HepG2 (cell line): Measurements from ENCODE around the gene NECAB2. TPM values are rescaled to one million over a fixed set of nuclear protein-coding genes. Genes with fewer than 3 reads are reported as not detected.
A peak's percentile ranks its signal among the peaks of the same experiment; 100 is the strongest.

Experiments used
- ASH2L ChIP-seq: fragments of 300-600, 200-600 bp; sonication (generic); IDR thresholded peaks from 2 replicates; pipeline ENCODE4 v1.7.0; 2017; ENCODE audit warnings: low read depth, mild to moderate bottlenecking, moderate library complexity, mixed read lengths, low read length; ENCODE audit not compliant: insufficient read length
- DMAP1 ChIP-seq: IDR thresholded peaks from 2 replicates; pipeline ENCODE4 v1.6.1; 2016
- HMG20B ChIP-seq: conservative IDR thresholded peaks from 2 replicates; pipeline ENCODE4 v1.6.1; 2016; ENCODE audit warnings: missing genetic modification reagents, missing compliant biosample characterization
- KDM5B ChIP-seq: sonication (generic); formaldehyde crosslinking; IDR thresholded peaks from 2 replicates; pipeline ENCODE4 v1.4.0; 2020; ENCODE audit warnings: missing genetic modification reagents, mild to moderate bottlenecking, borderline replicate concordance
- NR2C2 ChIP-seq: sonication (generic); formaldehyde crosslinking; IDR thresholded peaks from 2 replicates; pipeline ENCODE4 v1.4.0; 2020; ENCODE audit warnings: missing genetic modification reagents, mild to moderate bottlenecking, moderate library complexity, borderline replicate concordance
- RXRA ChIP-seq: sonication (generic); formaldehyde crosslinking; IDR thresholded peaks from 2 replicates; pipeline ENCODE4 v1.5.1; 2020; ENCODE audit warnings: missing genetic modification reagents
- polyA plus RNA-seq, 8 experiments: library from polyadenylated mRNA; depleted of rRNA in 3 of 8; stranded (reverse) in 7 of 8; unstranded in 1 of 8; fragments of >200 nt; fragmentation: Illumina TruSeq in 4 of 8; extraction: Trizol in 4 of 8; gene quantifications; 2 replicates each; pipeline versions ENCODE4 v1.2.1 to v1.2.3, GENCODE V29; 2011 to 2016; ENCODE audit warnings: low read depth in 4 of 8, missing spikeins in 1 of 8, mixed read lengths in 1 of 8; ENCODE audit not compliant: insufficient read depth in 1 of 8
- total RNA-seq, 5 experiments: library from RNA; depleted of rRNA; stranded (reverse); fragments of >200 nt; fragmentation: Illumina TruSeq; extraction: Trizol; gene quantifications; 2 replicates each; pipeline ENCODE4 v1.2.3, GENCODE V29; 2016; ENCODE audit warnings: low read depth in 1 of 5
- TF ChIP-seq, protein P1 (sequence below): sonication (generic); formaldehyde crosslinking; IDR thresholded peaks from 2 replicates; pipeline ENCODE4 v1.5.0; 2020; ENCODE audit warnings: mild to moderate bottlenecking, missing genetic modification reagents, borderline replicate concordance
- TF ChIP-seq, protein P2 (sequence below): sonication (generic); formaldehyde crosslinking; IDR thresholded peaks from 2 replicates; pipeline ENCODE4 v1.8.0; 2022; ENCODE audit warnings: low read depth, missing genetic modification reagents
- TF ChIP-seq, protein P3 (sequence below): sonication (generic); formaldehyde crosslinking; IDR thresholded peaks from 2 replicates; pipeline ENCODE4 v1.4.0; 2020; ENCODE audit warnings: missing genetic modification reagents, borderline replicate concordance
- TF ChIP-seq, protein P4 (sequence below): sonication (generic); formaldehyde crosslinking; IDR thresholded peaks from 2 replicates; pipeline ENCODE4 v1.4.0; 2020; ENCODE audit warnings: mild to moderate bottlenecking, missing genetic modification reagents
- TF ChIP-seq, protein P5 (sequence below), 2 experiments: sonication (generic) in 1 of 2; formaldehyde crosslinking in 1 of 2; IDR thresholded peaks; 2 replicates each; pipeline versions ENCODE4 v1.4.0 to v1.6.1; 2016 to 2020; ENCODE audit warnings: borderline replicate concordance in 1 of 2, low read depth in 1 of 2, mild to moderate bottlenecking in 1 of 2, missing genetic modification reagents in 1 of 2

NECAB2 gene
- total and polyA plus RNA-seq, 2 of the 13 experiments (the other 11 are each of a cell fraction or from before 2014, with no cell fraction given) = 0.21 to 0.49 TPM

DNA sequence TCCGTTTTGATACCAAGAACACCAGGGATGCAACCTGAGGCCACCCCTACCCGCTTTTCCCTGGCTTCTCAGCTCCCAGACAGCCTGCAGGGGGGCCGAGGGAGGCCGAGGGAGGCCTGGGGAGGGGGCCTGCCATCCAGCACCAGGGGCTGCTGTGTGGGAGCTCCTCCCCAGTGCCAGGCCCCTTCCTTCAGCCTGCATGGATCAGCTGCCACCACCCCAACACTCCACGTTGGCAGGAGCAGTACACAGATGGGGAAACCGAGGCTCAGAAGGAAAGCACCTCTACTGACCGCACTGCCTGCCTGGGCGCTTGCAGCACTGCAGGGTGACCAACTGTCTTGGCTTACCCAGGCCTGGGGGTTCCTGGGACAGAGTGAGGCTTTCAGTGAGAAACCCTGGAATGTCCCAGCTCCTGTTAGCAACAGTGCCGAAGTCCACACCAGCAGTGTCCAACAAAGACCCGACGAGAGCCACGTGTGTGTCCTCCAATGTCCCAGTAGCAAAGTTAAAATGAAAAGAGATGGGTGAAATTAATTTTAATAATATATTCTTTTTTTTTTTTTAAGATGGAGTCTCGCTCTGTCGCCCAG, 20.3 kb upstream of the NECAB2 start (continued):
- TF ChIP-seq, protein P1, sequence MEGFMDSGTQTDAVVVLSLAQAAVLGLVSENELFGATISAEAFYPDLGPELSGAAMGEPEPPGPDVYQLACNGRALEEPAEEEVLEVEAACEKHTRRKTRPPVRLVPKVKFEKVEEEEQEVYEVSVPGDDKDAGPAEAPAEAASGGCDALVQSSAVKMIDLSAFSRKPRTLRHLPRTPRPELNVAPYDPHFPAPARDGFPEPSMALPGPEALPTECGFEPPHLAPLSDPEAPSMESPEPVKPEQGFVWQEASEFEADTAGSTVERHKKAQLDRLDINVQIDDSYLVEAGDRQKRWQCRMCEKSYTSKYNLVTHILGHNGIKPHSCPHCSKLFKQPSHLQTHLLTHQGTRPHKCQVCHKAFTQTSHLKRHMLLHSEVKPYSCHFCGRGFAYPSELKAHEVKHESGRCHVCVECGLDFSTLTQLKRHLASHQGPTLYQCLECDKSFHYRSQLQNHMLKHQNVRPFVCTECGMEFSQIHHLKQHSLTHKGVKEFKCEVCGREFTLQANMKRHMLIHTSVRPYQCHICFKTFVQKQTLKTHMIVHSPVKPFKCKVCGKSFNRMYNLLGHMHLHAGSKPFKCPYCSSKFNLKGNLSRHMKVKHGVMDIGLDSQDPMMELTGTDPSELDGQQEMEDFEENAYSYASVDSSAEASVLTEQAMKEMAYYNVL (CRISPR knock-in tag) = no peak
- TF ChIP-seq HMG20B (CRISPR knock-in tag) = no peak
- TF ChIP-seq, protein P2, sequence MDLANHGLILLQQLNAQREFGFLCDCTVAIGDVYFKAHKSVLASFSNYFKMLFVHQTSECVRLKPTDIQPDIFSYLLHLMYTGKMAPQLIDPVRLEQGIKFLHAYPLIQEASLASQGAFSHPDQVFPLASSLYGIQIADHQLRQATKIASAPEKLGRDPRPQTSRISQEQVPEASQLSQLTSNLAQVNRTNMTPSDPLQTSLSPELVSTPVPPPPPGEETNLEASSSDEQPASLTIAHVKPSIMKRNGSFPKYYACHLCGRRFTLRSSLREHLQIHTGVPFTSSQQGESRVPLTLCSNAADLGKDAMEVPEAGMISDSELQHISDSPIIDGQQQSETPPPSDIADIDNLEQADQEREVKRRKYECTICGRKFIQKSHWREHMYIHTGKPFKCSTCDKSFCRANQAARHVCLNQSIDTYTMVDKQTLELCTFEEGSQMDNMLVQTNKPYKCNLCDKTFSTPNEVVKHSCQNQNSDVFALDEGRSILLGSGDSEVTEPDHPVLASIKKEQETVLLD (CRISPR knock-in tag) = no peak
- TF ChIP-seq, protein P3, sequence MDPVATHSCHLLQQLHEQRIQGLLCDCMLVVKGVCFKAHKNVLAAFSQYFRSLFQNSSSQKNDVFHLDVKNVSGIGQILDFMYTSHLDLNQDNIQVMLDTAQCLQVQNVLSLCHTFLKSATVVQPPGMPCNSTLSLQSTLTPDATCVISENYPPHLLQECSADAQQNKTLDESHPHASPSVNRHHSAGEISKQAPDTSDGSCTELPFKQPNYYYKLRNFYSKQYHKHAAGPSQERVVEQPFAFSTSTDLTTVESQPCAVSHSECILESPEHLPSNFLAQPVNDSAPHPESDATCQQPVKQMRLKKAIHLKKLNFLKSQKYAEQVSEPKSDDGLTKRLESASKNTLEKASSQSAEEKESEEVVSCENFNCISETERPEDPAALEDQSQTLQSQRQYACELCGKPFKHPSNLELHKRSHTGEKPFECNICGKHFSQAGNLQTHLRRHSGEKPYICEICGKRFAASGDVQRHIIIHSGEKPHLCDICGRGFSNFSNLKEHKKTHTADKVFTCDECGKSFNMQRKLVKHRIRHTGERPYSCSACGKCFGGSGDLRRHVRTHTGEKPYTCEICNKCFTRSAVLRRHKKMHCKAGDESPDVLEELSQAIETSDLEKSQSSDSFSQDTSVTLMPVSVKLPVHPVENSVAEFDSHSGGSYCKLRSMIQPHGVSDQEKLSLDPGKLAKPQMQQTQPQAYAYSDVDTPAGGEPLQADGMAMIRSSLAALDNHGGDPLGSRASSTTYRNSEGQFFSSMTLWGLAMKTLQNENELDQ (CRISPR knock-in tag) = no peak
- peak; percentile 34 for TF ChIP-seq ASH2L
- peak; percentile 25; the same call in 1 of the 2 replicates for TF ChIP-seq RXRA
- no peak for TF ChIP-seq KDM5B (CRISPR knock-in tag)
- peak; percentile 43; the same call in 1 of the 2 replicates for TF ChIP-seq DMAP1 (CRISPR knock-in tag)
- no peak for TF ChIP-seq NR2C2 (CRISPR knock-in tag)
- TF ChIP-seq, protein P4, sequence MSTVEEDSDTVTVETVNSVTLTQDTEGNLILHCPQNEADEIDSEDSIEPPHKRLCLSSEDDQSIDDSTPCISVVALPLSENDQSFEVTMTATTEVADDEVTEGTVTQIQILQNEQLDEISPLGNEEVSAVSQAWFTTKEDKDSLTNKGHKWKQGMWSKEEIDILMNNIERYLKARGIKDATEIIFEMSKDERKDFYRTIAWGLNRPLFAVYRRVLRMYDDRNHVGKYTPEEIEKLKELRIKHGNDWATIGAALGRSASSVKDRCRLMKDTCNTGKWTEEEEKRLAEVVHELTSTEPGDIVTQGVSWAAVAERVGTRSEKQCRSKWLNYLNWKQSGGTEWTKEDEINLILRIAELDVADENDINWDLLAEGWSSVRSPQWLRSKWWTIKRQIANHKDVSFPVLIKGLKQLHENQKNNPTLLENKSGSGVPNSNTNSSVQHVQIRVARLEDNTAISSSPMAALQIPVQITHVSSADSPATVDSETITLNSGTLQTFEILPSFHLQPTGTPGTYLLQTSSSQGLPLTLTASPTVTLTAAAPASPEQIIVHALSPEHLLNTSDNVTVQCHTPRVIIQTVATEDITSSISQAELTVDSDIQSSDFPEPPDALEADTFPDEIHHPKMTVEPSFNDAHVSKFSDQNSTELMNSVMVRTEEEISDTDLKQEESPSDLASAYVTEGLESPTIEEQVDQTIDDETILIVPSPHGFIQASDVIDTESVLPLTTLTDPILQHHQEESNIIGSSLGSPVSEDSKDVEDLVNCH (CRISPR knock-in tag) = no peak
- TF ChIP-seq, protein P5, sequence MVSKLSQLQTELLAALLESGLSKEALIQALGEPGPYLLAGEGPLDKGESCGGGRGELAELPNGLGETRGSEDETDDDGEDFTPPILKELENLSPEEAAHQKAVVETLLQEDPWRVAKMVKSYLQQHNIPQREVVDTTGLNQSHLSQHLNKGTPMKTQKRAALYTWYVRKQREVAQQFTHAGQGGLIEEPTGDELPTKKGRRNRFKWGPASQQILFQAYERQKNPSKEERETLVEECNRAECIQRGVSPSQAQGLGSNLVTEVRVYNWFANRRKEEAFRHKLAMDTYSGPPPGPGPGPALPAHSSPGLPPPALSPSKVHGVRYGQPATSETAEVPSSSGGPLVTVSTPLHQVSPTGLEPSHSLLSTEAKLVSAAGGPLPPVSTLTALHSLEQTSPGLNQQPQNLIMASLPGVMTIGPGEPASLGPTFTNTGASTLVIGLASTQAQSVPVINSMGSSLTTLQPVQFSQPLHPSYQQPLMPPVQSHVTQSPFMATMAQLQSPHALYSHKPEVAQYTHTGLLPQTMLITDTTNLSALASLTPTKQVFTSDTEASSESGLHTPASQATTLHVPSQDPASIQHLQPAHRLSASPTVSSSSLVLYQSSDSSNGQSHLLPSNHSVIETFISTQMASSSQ (IDR thresholded peaks at IDR 0.05; ENCODE audit: low read depth) = no peak
- TF ChIP-seq, protein P5 (CRISPR knock-in tag; IDR thresholded peaks at IDR 0.05; ENCODE audit: borderline replicate concordance) = no peak
